Bronchial epithelial cell (primary cell): ENCODE data around the gene PSMD10. TPM values are rescaled to one million over a fixed set of nuclear protein-coding genes. Genes with fewer than 3 reads are reported as not detected.

Source experiments
- DNase-seq: peaks from one replicate; pipeline ENCODE4 v3.0.0-alpha.2; 2010; ENCODE audit warnings: low read depth
- FAIRE-seq: peaks from 2 replicates; lab custom pipeline; 2011; peaks lifted over from hg19 to GRCh38; lab: Jason Lieb, UNC
- H3K27me3 ChIP-seq: 2 replicates; pipeline ENCODE4 v1.5.1; 2011; ENCODE audit warnings: low read length; ENCODE audit not compliant: control insufficient read depth, insufficient read depth
- H3K36me3 ChIP-seq: 2 replicates; pipeline ENCODE4 v1.5.1; 2011; ENCODE audit warnings: low read length; ENCODE audit not compliant: control insufficient read depth, insufficient read depth
- H3K4me3 ChIP-seq: 2 replicates; pipeline ENCODE4 v1.5.1; 2011; ENCODE audit warnings: mild to moderate bottlenecking, low read depth, low read length, control low read depth
- CTCF ChIP-seq: IDR thresholded peaks from 2 replicates; pipeline ENCODE4 v1.5.1; 2011; ENCODE audit warnings: mild to moderate bottlenecking, moderate library complexity, low read length, control low read depth, inconsistent platforms; ENCODE audit not compliant: insufficient read depth, severe bottlenecking
- total RNA-seq: library from RNA; depleted of rRNA; stranded (reverse); fragments of >200 nt; gene quantifications from 2 replicates; pipeline ENCODE4 v1.2.1, GENCODE V29; 2014

The PSMD10 gene
- total RNA-seq, 1 donor from 2014 or later, result 91.9 TPM

- Histone ChIP-seq H3K36me3 (no peaks in the 10 kb centered on the region), H3K27me3 (no peaks in the 10 kb centered on the region), H3K4me3 (peak overlapping the region; percentile 50)
- peak; percentile 34 for DNase-seq
- FAIRE-seq, result no peak
- TF ChIP-seq CTCF, result no peak
Observed at GRCh38 chrX:108090491-108091263, 665 bp downstream of the PSMD10 start.

GRCh38 chrX:108088511-108088910 lies 2.8 kb downstream of the PSMD10 start:
- H3K27me3 ChIP-seq, result no peaks in the 10 kb centered on the region
- no peak overlapping the region for H3K4me3 ChIP-seq
- TF ChIP-seq CTCF, result no peak
- FAIRE-seq (no peak), DNase-seq (no peak)
- no peaks in the 10 kb centered on the region for H3K36me3 ChIP-seq

GRCh38 chrX:108087792-108088191 lies 3.5 kb downstream of the PSMD10 start:
- FAIRE-seq (peak; percentile 92), DNase-seq (no peak)
- no peak overlapping the region for H3K4me3 ChIP-seq
- no peaks in the 10 kb centered on the region for H3K27me3 ChIP-seq
- no peaks in the 10 kb centered on the region for H3K36me3 ChIP-seq
- no peak for TF ChIP-seq CTCF

GRCh38 chrX:108081110-108081509 lies 10.2 kb downstream of the PSMD10 start:
- H3K4me3 ChIP-seq, result no peak overlapping the region
- FAIRE-seq (no peak), DNase-seq (no peak)
- no peaks in the 10 kb centered on the region for H3K27me3 ChIP-seq
- no peaks in the 10 kb centered on the region for H3K36me3 ChIP-seq
- TF ChIP-seq CTCF, result no peak

- DNase-seq (no peak), FAIRE-seq (no peak)
- Histone ChIP-seq H3K27me3 (no peaks in the 10 kb centered on the region), H3K4me3 (no peak overlapping the region), H3K36me3 (no peaks in the 10 kb centered on the region)
- TF ChIP-seq CTCF, result no peak
Observed at GRCh38 chrX:108072746-108073145, 18.6 kb downstream of the PSMD10 start.

GRCh38 chrX:108071578-108071977 lies 19.8 kb downstream of the PSMD10 start:
- no peaks in the 10 kb centered on the region for H3K27me3 ChIP-seq
- no peaks in the 10 kb centered on the region for H3K36me3 ChIP-seq
- FAIRE-seq (no peak), DNase-seq (peak; percentile 20)
- TF ChIP-seq CTCF, result no peak
- H3K4me3 ChIP-seq, result no peak overlapping the region
